ENCODE results near the gene AOPEP.
A peak's percentile ranks its signal among the peaks of the same experiment; 100 is the strongest.

Gene AOPEP

GRCh38 chr9:94946256-94946655 lies 219.8 kb downstream of the AOPEP start:
- TF ChIP-seq CTCF (IDR thresholded peaks at IDR 0.05) = no peak
- no peak for DNase-seq (ENCODE audit: low spot score)
- Histone ChIP-seq H3K4me3 (no peak overlapping the region), H3K27ac (peak overlapping the region; percentile 67 to 85)

- H3K4me3 ChIP-seq = no peak overlapping the region
These were observed 222.2 kb downstream of the AOPEP start for GRCh38 chr9:94948567-94949235.

DNA sequence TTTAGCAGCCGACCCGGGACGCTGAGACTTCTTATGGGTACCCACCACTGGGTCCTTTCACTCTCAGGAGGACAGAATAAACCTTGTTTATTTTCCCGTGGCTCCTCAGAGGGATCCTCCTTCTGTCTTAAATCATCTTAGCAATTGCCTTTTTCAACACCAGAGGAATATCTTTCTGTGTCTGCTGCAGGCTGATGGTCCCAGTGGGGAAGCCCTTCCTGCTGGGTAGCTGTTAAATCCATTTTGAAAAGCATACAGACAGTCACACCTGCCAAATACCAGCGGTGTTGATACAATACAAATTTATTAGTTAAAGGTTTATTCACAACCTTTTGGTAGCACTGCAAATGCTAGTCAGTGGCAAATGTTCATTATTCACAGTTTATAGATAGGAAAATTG lies 222.9 kb downstream of the AOPEP start:
- Histone ChIP-seq H3K4me3 (no peak overlapping the region), H3K27ac (no peak overlapping the region)
- DNase-seq (ENCODE audit: low spot score) = no peak
- no peak for TF ChIP-seq CTCF (IDR thresholded peaks at IDR 0.05)

More at GRCh38 chr9:94948567-94949235, 222.2 kb downstream of the AOPEP start:
- H3K27ac ChIP-seq = no peak overlapping the region
- no peak for TF ChIP-seq CTCF (IDR thresholded peaks at IDR 0.05)
- no peak for DNase-seq (ENCODE audit: low spot score)

- peak overlapping the region in 1 of 2 donors; percentile 79 for H3K27ac ChIP-seq
- no peak for DNase-seq (ENCODE audit: low spot score)
- TF ChIP-seq CTCF (IDR thresholded peaks at IDR 0.05) = no peak
- no peak overlapping the region for H3K4me3 ChIP-seq
These were observed 223.6 kb downstream of the AOPEP start for GRCh38 chr9:94950040-94950578.

GRCh38 chr9:94950579-94951323 lies 224.3 kb downstream of the AOPEP start:
- no peak overlapping the region for H3K4me3 ChIP-seq
- no peak for TF ChIP-seq CTCF (IDR thresholded peaks at IDR 0.05)
- no peak for DNase-seq (ENCODE audit: low spot score)
- peak overlapping the region; percentile 61 to 79 for H3K27ac ChIP-seq

- no peak overlapping the region for H3K4me3 ChIP-seq
- H3K27ac ChIP-seq = peak overlapping the region; percentile 61 to 79
- no peak for DNase-seq (ENCODE audit: low spot score)
- no peak for TF ChIP-seq CTCF (IDR thresholded peaks at IDR 0.05)
These were observed 225.0 kb downstream of the AOPEP start for GRCh38 chr9:94951324-94952135.

Data from coronary artery (tissue), 2 donors.